Dendritic cell treated with granulocyte-macrophage colony-stimulating factor and Interleukin-4, amounts not matched to agents 40 ng/mL and 50 ng/mL, for 4 days (primary cell): ENCODE data around the gene SPATA2.
A peak's percentile ranks its signal among the peaks of the same experiment; 100 is the strongest.

Experiments
- H3K27ac Mint-ChIP-seq: one replicate; pipeline ENCODE4 v1.8.0; 2022; ENCODE audit warnings: mild to moderate bottlenecking, mixed read lengths
- H3K27me3 Mint-ChIP-seq: one replicate; pipeline ENCODE4 v1.8.0; 2022; ENCODE audit warnings: mild to moderate bottlenecking, mixed read lengths
- H3K36me3 Mint-ChIP-seq: one replicate; pipeline ENCODE4 v1.8.0; 2022; ENCODE audit warnings: low read depth, mixed read lengths
- H3K4me1 Mint-ChIP-seq: one replicate; pipeline ENCODE4 v1.8.0; 2022; ENCODE audit warnings: low read depth, mixed read lengths
- H3K4me3 Mint-ChIP-seq: one replicate; pipeline ENCODE4 v1.8.0; 2022; ENCODE audit warnings: mild to moderate bottlenecking, moderate library complexity, mixed read lengths
- H3K9me3 Mint-ChIP-seq: one replicate; pipeline ENCODE4 v1.8.0; 2022; ENCODE audit warnings: mixed read lengths
- intact Hi-C: fragments of 100-400 bp; cut with micrococcal nuclease; formaldehyde crosslinking; loops from one replicate; pipeline ENCODE4 v1.15.0; 2022

Gene SPATA2

GRCh38 chr20:49941456-49941855, 26.1 kb upstream of the SPATA2 start:
- Mint-ChIP-seq H3K36me3 (peaks cover 99% of the 10 kb centered on the region), H3K9me3 (no peaks in the 10 kb centered on the region), H3K27ac (no peak overlapping the region), H3K27me3 (no peaks in the 10 kb centered on the region), H3K4me1 (peaks cover 46% of the 10 kb centered on the region), H3K4me3 (no peak overlapping the region)
- intact Hi-C loops, result no loop called here

- Mint-ChIP-seq H3K4me1 (peaks cover 67% of the 10 kb centered on the region), H3K27ac (peak overlapping the region; percentile 97), H3K27me3 (no peaks in the 10 kb centered on the region), H3K4me3 (peak overlapping the region; percentile 95), H3K36me3 (peaks cover 74% of the 10 kb centered on the region), H3K9me3 (no peaks in the 10 kb centered on the region)
- intact Hi-C loops, result no loop called here
Observed at GRCh38 chr20:49938173-49939163, 23.1 kb upstream of the SPATA2 start.

DNA sequence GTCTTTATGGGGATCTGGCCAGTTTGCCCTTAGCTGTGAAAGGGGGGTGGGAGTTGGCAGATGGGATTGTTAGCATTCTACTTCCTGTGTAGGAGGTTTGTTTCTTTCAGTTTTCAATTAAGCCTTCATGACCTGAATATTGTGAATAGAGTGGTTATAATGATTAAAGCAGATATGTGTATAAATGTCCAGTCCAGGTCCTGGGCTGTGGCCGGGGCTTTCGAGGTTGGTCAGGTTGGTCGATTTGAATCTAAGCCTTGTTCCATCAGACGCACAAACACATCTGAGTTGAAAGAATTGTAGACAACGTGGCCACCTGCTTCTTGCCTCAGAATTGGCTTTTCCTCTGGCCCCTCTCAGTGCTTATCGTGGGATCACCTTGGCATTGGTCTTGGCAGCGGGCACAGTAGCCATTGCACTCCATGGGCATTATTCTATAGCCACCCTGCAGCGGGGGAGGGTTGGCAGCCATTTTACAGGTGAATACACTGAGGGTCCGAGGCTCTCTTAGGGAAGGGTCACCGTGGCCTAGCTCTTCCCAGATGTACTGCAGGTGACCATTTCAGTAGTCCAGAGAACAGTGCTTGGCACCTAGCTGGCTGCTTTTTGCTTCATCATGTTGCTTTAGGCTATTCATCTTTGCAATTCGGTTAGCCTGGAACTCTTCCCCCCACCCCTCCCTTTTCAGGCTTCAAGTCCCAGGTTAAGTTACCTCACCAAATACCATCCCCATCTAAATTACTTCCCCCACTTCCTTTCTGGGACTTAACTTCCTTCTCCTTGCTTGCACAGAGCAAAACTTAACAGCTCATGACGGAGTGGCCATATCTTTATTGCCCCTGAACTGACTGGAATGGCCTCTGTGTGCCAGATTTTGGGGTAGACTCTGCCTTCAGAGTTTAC, 21.9 kb upstream of the SPATA2 start:
- Mint-ChIP-seq H3K4me3 (peak overlapping the region; percentile 95), H3K9me3 (no peaks in the 10 kb centered on the region), H3K27me3 (no peaks in the 10 kb centered on the region), H3K27ac (peak overlapping the region; percentile 97), H3K36me3 (peaks cover 62% of the 10 kb centered on the region), H3K4me1 (peaks cover 67% of the 10 kb centered on the region)
- intact Hi-C loops, result loop anchor here (2.0 kb wide), 1 partner anchor 22 kb away; the partner anchor contains the start of gene SPATA2

- H3K4me3 Mint-ChIP-seq, result peak within 1 kb of the TSS; percentile 95
- no peaks in the 10 kb centered on the region for H3K27me3 Mint-ChIP-seq
- intact Hi-C loops, result loop anchor here (2.0 kb wide), 1 partner anchor 22 kb away; the partner anchor contains the start of gene SPATA2
- peaks cover 54% of the 10 kb centered on the region for H3K36me3 Mint-ChIP-seq
- H3K27ac Mint-ChIP-seq, result peak within 1 kb of the TSS; percentile 97
- H3K9me3 Mint-ChIP-seq, result no peaks in the 10 kb centered on the region
- peaks cover 65% of the 10 kb centered on the region for H3K4me1 Mint-ChIP-seq
Observed at GRCh38 chr20:49936153-49937026, 21.1 kb upstream of the SPATA2 start, which contains the start of gene RNF114. TSS of gene RNF114 (plus strand) at chr20:49936397. CDS start at chr20:49936413, 16 bp downstream.

DNA sequence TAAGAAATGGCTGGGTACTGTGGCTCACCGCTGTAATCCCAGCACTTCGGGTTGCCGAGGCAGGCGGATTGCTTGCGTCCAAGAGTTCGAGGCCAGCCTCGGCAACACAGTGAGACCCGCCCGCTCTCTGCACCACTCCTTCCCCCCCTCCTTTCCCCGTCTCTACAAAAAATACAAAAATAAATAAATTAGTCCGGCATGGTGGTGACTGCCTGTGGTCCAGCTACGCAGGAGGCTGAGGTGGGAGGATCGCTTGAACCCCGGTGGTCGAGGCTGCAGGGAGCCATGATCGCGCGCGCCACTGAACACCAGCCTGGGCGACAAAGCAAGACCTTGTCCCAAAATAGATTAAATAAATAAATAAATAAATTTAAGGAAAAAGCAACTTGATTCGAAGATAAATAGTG, 20.4 kb upstream of the SPATA2 start:
- Mint-ChIP-seq H3K4me3 (peak overlapping the region; percentile 45), H3K27ac (peak overlapping the region; percentile 97), H3K36me3 (peaks cover 47% of the 10 kb centered on the region), H3K9me3 (no peaks in the 10 kb centered on the region), H3K27me3 (no peaks in the 10 kb centered on the region), H3K4me1 (peaks cover 58% of the 10 kb centered on the region)
- intact Hi-C loops, result loop anchor here (2.0 kb wide), 1 partner anchor 21 kb away; the partner anchor contains the start of gene SPATA2

- no peaks in the 10 kb centered on the region for H3K36me3 Mint-ChIP-seq
- H3K27ac Mint-ChIP-seq, result no peak overlapping the region
- H3K27me3 Mint-ChIP-seq, result no peaks in the 10 kb centered on the region
- peaks cover 10% of the 10 kb centered on the region for H3K4me1 Mint-ChIP-seq
- no peaks in the 10 kb centered on the region for H3K9me3 Mint-ChIP-seq
- intact Hi-C loops, result no loop called here
- H3K4me3 Mint-ChIP-seq, result no peak overlapping the region
Observed at GRCh38 chr20:49929142-49929494, 13.8 kb upstream of the SPATA2 start.

DNA sequence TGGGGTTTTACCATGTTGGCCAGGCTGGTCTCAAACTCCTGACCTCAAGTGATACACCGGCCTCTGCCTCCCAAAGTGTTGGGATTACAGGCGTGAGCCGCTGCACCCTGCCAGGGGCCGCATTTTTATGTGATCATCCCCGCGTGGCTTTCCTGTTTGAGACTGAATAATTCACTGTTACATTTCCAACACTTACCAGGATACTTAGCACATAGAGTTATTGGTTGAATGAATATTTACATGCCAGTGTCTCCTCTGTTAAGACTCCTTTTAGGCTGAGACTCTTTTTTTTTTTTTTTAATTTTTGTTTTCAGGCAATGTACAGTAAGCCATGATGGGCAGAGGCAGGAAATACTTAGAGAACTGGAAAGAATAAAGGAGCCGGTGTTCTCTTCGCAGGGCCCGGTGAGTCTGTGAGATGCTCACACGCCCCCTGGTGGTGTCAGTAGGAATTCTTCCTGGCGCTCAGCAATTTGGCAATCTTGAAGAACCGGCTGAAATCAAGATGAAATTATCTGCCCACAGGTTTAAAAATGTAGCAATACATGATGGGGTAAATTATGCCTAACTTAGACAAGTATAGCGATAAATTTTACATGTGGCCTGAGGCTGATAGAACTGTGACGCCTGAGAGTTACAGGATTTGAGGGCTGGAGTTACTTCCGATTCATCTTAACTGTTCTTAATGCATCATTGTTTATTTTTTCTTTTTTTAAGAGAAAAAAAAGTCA, 13.2 kb upstream of the SPATA2 start:
- no peaks in the 10 kb centered on the region for H3K27me3 Mint-ChIP-seq
- H3K27ac Mint-ChIP-seq, result no peak overlapping the region
- H3K9me3 Mint-ChIP-seq, result no peaks in the 10 kb centered on the region
- no peak overlapping the region for H3K4me3 Mint-ChIP-seq
- no peaks in the 10 kb centered on the region for H3K36me3 Mint-ChIP-seq
- intact Hi-C loops, result no loop called here
- peaks cover 8% of the 10 kb centered on the region for H3K4me1 Mint-ChIP-seq

- Mint-ChIP-seq H3K27me3 (no peaks in the 10 kb centered on the region), H3K9me3 (no peaks in the 10 kb centered on the region), H3K4me1 (peaks cover 11% of the 10 kb centered on the region), H3K4me3 (no peak overlapping the region), H3K36me3 (no peaks in the 10 kb centered on the region), H3K27ac (no peak overlapping the region)
- intact Hi-C loops, result no loop called here
Observed at GRCh38 chr20:49925901-49926454, 10.6 kb upstream of the SPATA2 start.

DNA sequence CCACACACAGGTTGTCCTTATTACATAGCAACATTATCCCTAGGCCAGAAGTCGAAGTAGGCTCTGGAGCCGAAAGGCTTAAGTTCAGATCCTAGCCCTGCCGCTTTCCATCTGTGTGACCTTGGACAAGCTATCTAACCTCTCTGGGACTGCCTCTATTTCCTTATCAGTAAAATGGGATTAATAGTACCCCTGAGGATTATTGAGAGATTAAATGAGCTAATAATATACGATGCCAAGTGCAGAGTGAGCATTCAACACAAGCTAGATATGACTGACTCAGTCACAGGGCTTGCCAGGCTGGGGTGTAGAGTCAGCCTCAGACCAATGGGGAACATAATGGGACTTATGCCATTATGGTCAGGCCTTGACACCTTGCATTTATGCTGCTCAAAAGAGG, 8.9 kb upstream of the SPATA2 start:
- Mint-ChIP-seq H3K9me3 (no peaks in the 10 kb centered on the region), H3K4me1 (peaks cover 11% of the 10 kb centered on the region), H3K27ac (no peak overlapping the region), H3K4me3 (no peak overlapping the region), H3K27me3 (no peaks in the 10 kb centered on the region), H3K36me3 (no peaks in the 10 kb centered on the region)
- intact Hi-C loops, result no loop called here

DNA sequence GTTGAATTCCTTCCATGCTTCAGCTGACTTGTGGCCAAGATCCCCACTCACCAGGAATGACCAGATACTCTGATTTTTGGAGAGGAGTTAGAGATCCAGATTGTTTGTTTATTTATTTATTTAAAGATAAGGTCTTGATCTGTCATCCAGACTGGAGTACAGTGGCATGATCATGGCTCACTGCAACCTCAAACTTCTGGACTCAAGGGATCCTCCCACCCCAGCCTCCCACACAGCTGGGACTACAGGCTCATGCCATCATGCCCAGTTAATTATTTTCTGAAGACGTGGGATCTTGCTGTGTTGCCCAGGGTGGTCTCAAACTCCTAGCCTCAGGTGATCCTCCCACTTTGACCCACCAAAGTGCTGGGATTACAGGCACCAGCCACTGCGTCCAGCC, 4.1 kb upstream of the SPATA2 start:
- H3K27me3 Mint-ChIP-seq, result no peaks in the 10 kb centered on the region
- H3K4me3 Mint-ChIP-seq, result no peak overlapping the region
- H3K4me1 Mint-ChIP-seq, result peaks cover 33% of the 10 kb centered on the region
- H3K27ac Mint-ChIP-seq, result no peak overlapping the region
- peaks cover 12% of the 10 kb centered on the region for H3K36me3 Mint-ChIP-seq
- intact Hi-C loops, result no loop called here
- no peaks in the 10 kb centered on the region for H3K9me3 Mint-ChIP-seq

GRCh38 chr20:49919009-49919408, 3.7 kb upstream of the SPATA2 start:
- no peaks in the 10 kb centered on the region for H3K27me3 Mint-ChIP-seq
- no peak overlapping the region for H3K4me3 Mint-ChIP-seq
- intact Hi-C loops, result no loop called here
- H3K9me3 Mint-ChIP-seq, result no peaks in the 10 kb centered on the region
- no peak overlapping the region for H3K27ac Mint-ChIP-seq
- H3K4me1 Mint-ChIP-seq, result peaks cover 37% of the 10 kb centered on the region
- peaks cover 12% of the 10 kb centered on the region for H3K36me3 Mint-ChIP-seq

- Mint-ChIP-seq H3K27ac (no peak overlapping the region), H3K4me1 (peaks cover 40% of the 10 kb centered on the region), H3K27me3 (no peaks in the 10 kb centered on the region), H3K4me3 (no peak overlapping the region), H3K9me3 (no peaks in the 10 kb centered on the region), H3K36me3 (peaks cover 12% of the 10 kb centered on the region)
- intact Hi-C loops, result no loop called here
Observed at GRCh38 chr20:49918446-49918845, 3.1 kb upstream of the SPATA2 start.
